HG03439 (cell line): ENCODE data around the gene TNPO2.

Source experiments
- ATAC-seq: cut with Tn5 transposase; IDR thresholded peaks from one replicate; pipeline ENCODE4 v1.9.1; 2021; ENCODE audit warnings: mild to moderate bottlenecking, moderate library complexity; ENCODE audit not compliant: unreplicated experiment

TNPO2 gene

DNA sequence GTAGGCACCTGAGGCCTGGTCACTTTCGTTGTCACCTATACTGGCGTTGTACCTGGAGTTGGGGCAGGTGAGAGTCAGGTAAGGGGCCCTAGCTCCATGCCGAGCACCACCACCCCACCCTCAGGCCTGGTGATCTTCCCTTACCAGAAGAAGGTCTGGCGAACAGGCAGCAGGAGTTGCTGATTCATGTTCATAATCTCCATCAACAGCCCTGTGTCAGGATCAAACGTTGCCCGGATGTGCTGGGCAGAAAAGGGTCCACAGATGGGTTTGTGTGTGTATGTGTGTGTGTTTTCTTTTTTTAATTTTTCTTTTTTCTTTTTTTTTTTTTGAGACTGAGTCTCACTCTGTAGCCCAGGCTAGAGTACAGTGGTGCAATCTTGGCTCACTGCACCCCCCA is 71.5 kb downstream of the TNPO2 start:
- no peak for ATAC-seq

DNA sequence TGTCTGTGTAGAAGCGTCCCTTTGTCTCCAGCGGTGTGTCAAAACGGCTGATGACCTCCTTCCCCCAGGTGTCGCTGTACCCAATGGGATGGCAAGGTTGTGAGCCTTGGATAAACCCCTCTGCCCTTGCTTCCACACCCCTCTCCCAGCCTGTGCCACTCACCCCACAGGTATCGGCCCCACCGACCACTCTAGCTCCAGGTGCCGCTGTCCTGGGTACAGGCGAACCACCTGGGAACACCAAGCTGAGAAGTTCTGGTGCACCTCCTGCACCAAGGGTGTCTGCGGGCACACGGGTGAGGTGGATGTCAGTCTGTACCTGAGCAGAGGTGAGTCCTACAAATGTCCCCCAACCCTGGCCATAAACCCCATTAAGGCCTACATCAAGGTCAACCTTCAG is 73.8 kb downstream of the TNPO2 start:
- no peak for ATAC-seq
